Testis (tissue), 3 donors: ENCODE measurements around the gene PINK1. TPM values are rescaled to one million over a fixed set of nuclear protein-coding genes. Genes with fewer than 3 reads are reported as not detected.

ENCODE experiments used
- DNase-seq: peaks from one replicate; pipeline ENCODE4 v3.0.0-alpha.2; 2019
- H3K27ac ChIP-seq, 2 donors: fragments of 200-600 bp; sonication (generic); one replicate each; pipeline ENCODE4 v1.5.1; 2019
- H3K27me3 ChIP-seq: fragments of 200-600 bp; sonication (generic); one replicate; pipeline ENCODE4 v1.5.1; 2019
- H3K36me3 ChIP-seq: fragments of 200-600 bp; sonication (generic); one replicate; pipeline ENCODE4 v1.5.1; 2017; ENCODE audit warnings: low read depth; ENCODE audit errors: missing control alignments
- H3K4me1 ChIP-seq: fragments of 200-600 bp; sonication (generic); one replicate; pipeline ENCODE4 v1.5.1; 2019
- H3K4me3 ChIP-seq, 2 donors: fragments of 200-600 bp; sonication (generic); one replicate each; pipeline ENCODE4 v1.5.1; 2017 to 2019
- H3K9me3 ChIP-seq: fragments of 200-600 bp; sonication (generic); one replicate; pipeline ENCODE4 v1.5.1; 2017
- POLR2A ChIP-seq: fragments of 450-650 bp; IDR thresholded peaks from one replicate; pipeline ENCODE4 v1.6.1; 2017; ENCODE audit warnings: antibody characterized with exemption, mild to moderate bottlenecking, moderate library complexity
- WGBS, 2 donors: methylation state at CpG; one replicate each; pipeline ENCODE4 v1.1.5; 2018; 5-methylcytosine and 5-hydroxymethylcytosine counted together
- intact Hi-C: fragments of 100-400 bp; cut with DNase I; formaldehyde crosslinking; loops from one replicate; pipeline ENCODE4 v1.15.1; 2023; ENCODE audit warnings: low total_unique reads
- polyA plus RNA-seq: library from polyadenylated mRNA; stranded (reverse); fragments of 350-450 nt; fragmentation: Illumina TruSeq; extraction: RNeasy Lipid Tissue Mini Kit (QIAGEN cat#74804); gene quantifications from one replicate; pipeline ENCODE4 v1.2.3, GENCODE V29; 2014; ENCODE audit warnings: low read depth, low replicate concordance; ENCODE audit not compliant: insufficient read depth
- total RNA-seq, 2 donors: library from RNA; depleted of rRNA; stranded (reverse); fragments of >200 nt; gene quantifications; one replicate each; pipeline ENCODE4 v1.2.3, GENCODE V29; 2016
- TF ChIP-seq, protein P1 (sequence below), 3 experiments: fragments of 450-650 bp in 2 of 3; fragments of 200-600 bp in 1 of 3; sonication (generic) in 1 of 3; IDR thresholded peaks; one replicate each; pipeline ENCODE4 v1.5.1; 2016 to 2019; ENCODE audit warnings: antibody characterized with exemption in 3 of 3, mild to moderate bottlenecking in 2 of 3, moderate library complexity in 1 of 3

The PINK1 gene
- total and polyA plus RNA-seq, 3 donors from 2014 or later: 157 to 340 (median 168) TPM

DNA sequence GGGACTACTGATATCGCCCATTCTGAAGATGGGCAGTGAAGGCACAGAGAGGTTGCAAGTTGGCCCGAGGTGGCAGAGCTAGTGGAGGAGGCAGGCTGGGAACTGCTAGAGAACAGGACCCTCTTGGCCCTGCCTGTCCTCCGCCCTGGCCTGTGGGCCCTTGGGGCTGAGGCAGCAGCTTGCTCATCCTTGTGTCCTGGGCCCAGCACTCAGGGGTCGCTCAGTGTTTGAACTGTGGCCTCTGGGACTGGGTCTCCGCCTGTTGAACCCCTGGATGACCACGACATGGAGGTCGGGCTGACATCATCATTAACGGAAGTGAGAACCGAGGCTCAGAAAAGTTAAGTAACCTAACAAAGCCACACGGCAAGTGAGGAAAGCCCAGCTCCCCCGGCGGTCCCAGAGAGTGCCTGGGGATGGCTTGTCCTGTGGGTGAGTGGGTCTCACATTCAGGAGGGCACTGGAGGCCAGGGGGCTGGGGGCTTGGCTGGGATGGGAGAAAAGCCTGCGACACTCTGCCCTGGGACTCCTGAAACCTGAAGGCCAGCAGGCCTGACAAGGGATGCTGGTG is 50.9 kb downstream of the PINK1 start:
- no peak for DNase-seq
- intact Hi-C loops: no loop called here
- WGBS, 2 donors: 70 to 88% methylated on average over 7 to 13 of the region's 13 CpGs
- Histone ChIP-seq H3K27ac (peak overlapping the region; percentile 82 to 85), H3K4me1 (peaks cover 22% of the 10 kb centered on the region), H3K9me3 (no peaks in the 10 kb centered on the region), H3K36me3 (no peaks in the 10 kb centered on the region), H3K27me3 (no peaks in the 10 kb centered on the region), H3K4me3 (peak overlapping the region in 1 of 2 donors; percentile 7)
- no peak for TF ChIP-seq POLR2A
- TF ChIP-seq, protein P1, sequence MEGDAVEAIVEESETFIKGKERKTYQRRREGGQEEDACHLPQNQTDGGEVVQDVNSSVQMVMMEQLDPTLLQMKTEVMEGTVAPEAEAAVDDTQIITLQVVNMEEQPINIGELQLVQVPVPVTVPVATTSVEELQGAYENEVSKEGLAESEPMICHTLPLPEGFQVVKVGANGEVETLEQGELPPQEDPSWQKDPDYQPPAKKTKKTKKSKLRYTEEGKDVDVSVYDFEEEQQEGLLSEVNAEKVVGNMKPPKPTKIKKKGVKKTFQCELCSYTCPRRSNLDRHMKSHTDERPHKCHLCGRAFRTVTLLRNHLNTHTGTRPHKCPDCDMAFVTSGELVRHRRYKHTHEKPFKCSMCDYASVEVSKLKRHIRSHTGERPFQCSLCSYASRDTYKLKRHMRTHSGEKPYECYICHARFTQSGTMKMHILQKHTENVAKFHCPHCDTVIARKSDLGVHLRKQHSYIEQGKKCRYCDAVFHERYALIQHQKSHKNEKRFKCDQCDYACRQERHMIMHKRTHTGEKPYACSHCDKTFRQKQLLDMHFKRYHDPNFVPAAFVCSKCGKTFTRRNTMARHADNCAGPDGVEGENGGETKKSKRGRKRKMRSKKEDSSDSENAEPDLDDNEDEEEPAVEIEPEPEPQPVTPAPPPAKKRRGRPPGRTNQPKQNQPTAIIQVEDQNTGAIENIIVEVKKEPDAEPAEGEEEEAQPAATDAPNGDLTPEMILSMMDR (IDR thresholded peaks at IDR 0.05): no peak

- H3K4me1 ChIP-seq: peaks cover 22% of the 10 kb centered on the region
- H3K27ac ChIP-seq: peak overlapping the region; percentile 82 to 85
- H3K27me3 ChIP-seq: no peaks in the 10 kb centered on the region
- intact Hi-C loops: no loop called here
- TF ChIP-seq, protein P1 (IDR thresholded peaks at IDR 0.05): no peak
- TF ChIP-seq POLR2A: no peak
- DNase-seq: no peak
- no peaks in the 10 kb centered on the region for H3K36me3 ChIP-seq
- peak overlapping the region in 1 of 2 donors; percentile 7 for H3K4me3 ChIP-seq
- no peaks in the 10 kb centered on the region for H3K9me3 ChIP-seq
- WGBS, 2 donors: 83 to 92% methylated on average over 4 to 12 of the region's 14 CpGs
Measured at GRCh38 chr1:20684651-20685050, 51.4 kb downstream of the PINK1 start.

DNA sequence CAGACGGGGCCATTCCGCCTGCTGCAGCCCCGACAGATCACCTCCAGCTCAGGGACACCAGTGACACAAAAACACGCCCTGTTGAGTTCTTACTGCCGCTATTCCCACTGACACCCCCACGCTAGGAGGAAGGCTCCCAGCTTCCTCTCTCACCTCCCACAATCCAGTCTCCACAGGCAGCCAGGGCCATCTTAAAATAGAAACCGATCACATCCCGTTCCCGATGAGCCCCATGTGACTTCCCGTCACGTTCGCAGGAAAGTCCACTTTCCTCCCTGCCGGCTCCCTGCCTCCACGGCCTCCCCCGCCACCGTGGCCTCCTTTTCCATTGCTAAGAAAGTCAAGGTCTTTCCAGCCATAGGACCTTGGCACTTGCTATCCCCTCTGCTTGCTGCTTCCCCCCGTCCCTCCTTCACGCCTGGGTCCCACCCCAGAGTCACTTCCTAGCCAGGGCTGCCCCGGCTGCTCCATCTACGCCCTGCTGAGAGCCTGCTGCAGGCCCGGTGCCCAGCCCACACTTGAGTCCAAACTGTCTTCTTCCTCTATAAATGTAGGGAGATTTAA is 51.9 kb downstream of the PINK1 start:
- peaks cover 22% of the 10 kb centered on the region for H3K4me1 ChIP-seq
- no peaks in the 10 kb centered on the region for H3K36me3 ChIP-seq
- intact Hi-C loops: no loop called here
- no peaks in the 10 kb centered on the region for H3K27me3 ChIP-seq
- peak overlapping the region; percentile 82 to 85 for H3K27ac ChIP-seq
- no peaks in the 10 kb centered on the region for H3K9me3 ChIP-seq
- 28 to 51% methylated on average over 9 to 20 of the region's 21 CpGs for WGBS, 2 donors
- peak; percentile 84 for DNase-seq
- H3K4me3 ChIP-seq: peak overlapping the region in 1 of 2 donors; percentile 7
- TF ChIP-seq, protein P1 (IDR thresholded peaks at IDR 0.05): no peak
- TF ChIP-seq POLR2A: no peak

DNA sequence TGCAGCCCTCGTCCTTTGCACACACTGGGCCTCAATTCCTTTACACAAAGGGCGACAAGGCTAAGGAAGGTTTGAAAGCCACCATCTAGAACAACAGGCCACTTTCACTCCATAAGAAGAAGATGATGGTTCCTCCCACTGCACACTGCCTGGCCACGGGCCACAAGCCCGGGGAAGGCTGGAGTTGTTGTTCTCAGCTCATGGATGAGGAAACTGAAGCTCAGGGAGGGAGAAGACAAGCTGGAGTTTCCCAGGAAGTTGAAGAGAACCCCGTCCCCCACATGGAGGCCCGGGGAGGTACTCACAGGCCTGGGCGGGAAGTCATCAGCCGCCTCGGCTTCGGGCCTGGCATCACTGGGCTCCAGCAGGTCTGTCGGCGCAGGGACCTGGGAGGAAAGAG is 52.5 kb downstream of the PINK1 start:
- no peaks in the 10 kb centered on the region for H3K36me3 ChIP-seq
- H3K4me3 ChIP-seq: no peak overlapping the region
- no peak for DNase-seq
- 74 to 76% methylated on average over 10 to 12 of the region's 12 CpGs for WGBS, 2 donors
- H3K27me3 ChIP-seq: no peaks in the 10 kb centered on the region
- peaks cover 22% of the 10 kb centered on the region for H3K4me1 ChIP-seq
- intact Hi-C loops: no loop called here
- peak overlapping the region; percentile 82 to 85 for H3K27ac ChIP-seq
- H3K9me3 ChIP-seq: no peaks in the 10 kb centered on the region
- TF ChIP-seq, protein P1 (IDR thresholded peaks at IDR 0.05): no peak
- no peak for TF ChIP-seq POLR2A
